ENCODE data around the gene WDFY4.

Gene WDFY4

GRCh38 chr10:48792687-48793096 is 108.0 kb downstream of the WDFY4 start:
- DNase-seq (ENCODE audit: low read depth), result peak; percentile 55

- no peak for DNase-seq (ENCODE audit: low read depth)
These were observed 109.4 kb downstream of the WDFY4 start for GRCh38 chr10:48794074-48794473.

GRCh38 chr10:48796713-48797245 is 112.1 kb downstream of the WDFY4 start:
- DNase-seq (ENCODE audit: low read depth), result no peak

- DNase-seq (ENCODE audit: low read depth), result no peak
These were observed 113.2 kb downstream of the WDFY4 start for GRCh38 chr10:48797830-48798229.

GRCh38 chr10:48798481-48799254 is 114.0 kb downstream of the WDFY4 start:
- no peak for DNase-seq (ENCODE audit: low read depth)

- no peak for DNase-seq (ENCODE audit: low read depth)
These were observed 114.8 kb downstream of the WDFY4 start for GRCh38 chr10:48799341-48800006.

- no peak for DNase-seq (ENCODE audit: low read depth)
These were observed 115.5 kb downstream of the WDFY4 start for GRCh38 chr10:48800007-48800675.

GRCh38 chr10:48801001-48801421 is 116.3 kb downstream of the WDFY4 start:
- no peak for DNase-seq (ENCODE audit: low read depth)

- DNase-seq (ENCODE audit: low read depth), result no peak
These were observed 118.0 kb downstream of the WDFY4 start for GRCh38 chr10:48802611-48803071.

GRCh38 chr10:48803801-48804584 is 119.3 kb downstream of the WDFY4 start:
- DNase-seq (ENCODE audit: low read depth), result no peak

GRCh38 chr10:48804740-48805182 is 120.1 kb downstream of the WDFY4 start:
- DNase-seq (ENCODE audit: low read depth), result no peak

GRCh38 chr10:48805411-48805810 is 120.7 kb downstream of the WDFY4 start:
- DNase-seq (ENCODE audit: low read depth), result no peak

GRCh38 chr10:48805848-48806247 is 121.2 kb downstream of the WDFY4 start:
- DNase-seq (ENCODE audit: low read depth), result no peak

- no peak for DNase-seq (ENCODE audit: low read depth)
These were observed 121.7 kb downstream of the WDFY4 start for GRCh38 chr10:48806342-48806741.

- DNase-seq (ENCODE audit: low read depth), result no peak
These were observed 123.3 kb downstream of the WDFY4 start for GRCh38 chr10:48807791-48808470.

GRCh38 chr10:48809261-48809660 is 124.6 kb downstream of the WDFY4 start:
- no peak for DNase-seq (ENCODE audit: low read depth)

GRCh38 chr10:48811461-48811860 is 126.8 kb downstream of the WDFY4 start:
- DNase-seq (ENCODE audit: low read depth), result no peak

- no peak for DNase-seq (ENCODE audit: low read depth)
These were observed 127.2 kb downstream of the WDFY4 start for GRCh38 chr10:48811917-48812316.

GRCh38 chr10:48813291-48813690 is 128.6 kb downstream of the WDFY4 start:
- no peak for DNase-seq (ENCODE audit: low read depth)

GRCh38 chr10:48813825-48814224 is 129.2 kb downstream of the WDFY4 start:
- DNase-seq (ENCODE audit: low read depth), result no peak

GRCh38 chr10:48814933-48815332 is 130.3 kb downstream of the WDFY4 start:
- DNase-seq (ENCODE audit: low read depth), result no peak

All from fibroblast of the conjunctiva (primary cell).